HPDE6-E6E7 (cell line): ENCODE results near the gene PHPT1.
"Not testable (repeated sequence)": the region's sequence is repeated elsewhere in the genome, so short reads cannot be mapped to it uniquely, and the experiment has no call there.

Source experiments
- DNase-seq: peaks from one replicate; pipeline ENCODE4 v3.0.0; 2011; ENCODE audit warnings: missing footprints; ENCODE audit errors: extremely low spot score

Gene PHPT1

GRCh38 chr9:136823136-136824046 lies 25.8 kb upstream of the PHPT1 start:
- DNase-seq = no peak

GRCh38 chr9:136824496-136825225 lies 24.5 kb upstream of the PHPT1 start:
- DNase-seq = no peak

GRCh38 chr9:136825295-136826187 lies 23.7 kb upstream of the PHPT1 start:
- DNase-seq = no peak

GRCh38 chr9:136826188-136826541 lies 23.0 kb upstream of the PHPT1 start:
- no peak for DNase-seq

GRCh38 chr9:136826703-136827582 lies 22.3 kb upstream of the PHPT1 start:
- no peak for DNase-seq

- DNase-seq = no peak
Observed at GRCh38 chr9:136827794-136828473, 21.3 kb upstream of the PHPT1 start.

GRCh38 chr9:136828474-136829140 lies 20.6 kb upstream of the PHPT1 start:
- DNase-seq = no peak

GRCh38 chr9:136829412-136829811 lies 19.8 kb upstream of the PHPT1 start:
- no peak for DNase-seq

- no peak for DNase-seq
Observed at GRCh38 chr9:136829981-136830885, 19.0 kb upstream of the PHPT1 start.

- no peak for DNase-seq
Observed at GRCh38 chr9:136831002-136831719, 18.0 kb upstream of the PHPT1 start.

- no peak for DNase-seq
Observed at GRCh38 chr9:136831720-136832104, 17.5 kb upstream of the PHPT1 start.

GRCh38 chr9:136832581-136832980 lies 16.6 kb upstream of the PHPT1 start:
- no peak for DNase-seq

GRCh38 chr9:136833381-136834048 lies 15.7 kb upstream of the PHPT1 start:
- not testable (repeated sequence) for DNase-seq

GRCh38 chr9:136835162-136835931 lies 13.9 kb upstream of the PHPT1 start:
- no peak for DNase-seq

- no peak for DNase-seq
Observed at GRCh38 chr9:136835932-136836904, 13.0 kb upstream of the PHPT1 start.
